Activated CD8-positive, alpha-beta T cell treated with anti-CD3 and anti-CD28 coated beads, Interleukin-2, amount 10 ng/mL, durations not matched to agents 7 days and 5 days (primary cell): Measurements from ENCODE around the gene RGPD6. TPM values are rescaled to one million over a fixed set of nuclear protein-coding genes. Genes with fewer than 3 reads are reported as not detected.
"Not testable (repeated sequence)": the region's sequence is repeated elsewhere in the genome, so short reads cannot be mapped to it uniquely, and the experiment has no call there.

Experiments used
- ATAC-seq: fragments of 150-1000 bp; cut with Tn5 transposase; one replicate; pipeline ENCODE4 v1.10.0; 2021; ENCODE audit warnings: moderate library complexity
- CTCF ChIA-PET: fragments of 350-600 bp; sonication (Branson Sonifier 250); formaldehyde crosslinking; loops from one replicate; lab custom pipeline; 2021; ENCODE audit warnings: antibody characterized with exemption; lab: Charles Lee
- POLR2A ChIA-PET: fragments of 350-600 bp; sonication (Branson Sonifier 250); formaldehyde crosslinking; loops from one replicate; lab custom pipeline; 2021; ENCODE audit warnings: antibody characterized with exemption; lab: Charles Lee
- DNase-seq: peaks from one replicate; pipeline ENCODE4 v3.0.0-alpha.2; 2020
- H3K27ac Mint-ChIP-seq: one replicate; pipeline ENCODE4 v1.8.0; 2021; ENCODE audit warnings: mild to moderate bottlenecking, mixed read lengths
- H3K27me3 Mint-ChIP-seq: one replicate; pipeline ENCODE4 v1.8.0; 2021; ENCODE audit warnings: low read depth, mixed read lengths
- H3K36me3 Mint-ChIP-seq: one replicate; pipeline ENCODE4 v1.8.0; 2021; ENCODE audit warnings: low read depth, mixed read lengths
- H3K4me1 Mint-ChIP-seq: one replicate; pipeline ENCODE4 v1.8.0; 2021; ENCODE audit warnings: low read depth, mixed read lengths
- H3K4me3 Mint-ChIP-seq: one replicate; pipeline ENCODE4 v1.8.0; 2021; ENCODE audit warnings: mild to moderate bottlenecking, mixed read lengths
- H3K9me3 Mint-ChIP-seq: one replicate; pipeline ENCODE4 v1.8.0; 2022; ENCODE audit warnings: mixed read lengths; ENCODE audit not compliant: insufficient read depth
- total RNA-seq, 2 experiments: library from RNA; stranded (reverse); gene quantifications; one replicate each; pipeline ENCODE4 v1.2.3, GENCODE V29; 2021

RGPD6 gene
- total RNA-seq: 1 to 10 TPM; 7.0 to 9.4 TPM

DNA sequence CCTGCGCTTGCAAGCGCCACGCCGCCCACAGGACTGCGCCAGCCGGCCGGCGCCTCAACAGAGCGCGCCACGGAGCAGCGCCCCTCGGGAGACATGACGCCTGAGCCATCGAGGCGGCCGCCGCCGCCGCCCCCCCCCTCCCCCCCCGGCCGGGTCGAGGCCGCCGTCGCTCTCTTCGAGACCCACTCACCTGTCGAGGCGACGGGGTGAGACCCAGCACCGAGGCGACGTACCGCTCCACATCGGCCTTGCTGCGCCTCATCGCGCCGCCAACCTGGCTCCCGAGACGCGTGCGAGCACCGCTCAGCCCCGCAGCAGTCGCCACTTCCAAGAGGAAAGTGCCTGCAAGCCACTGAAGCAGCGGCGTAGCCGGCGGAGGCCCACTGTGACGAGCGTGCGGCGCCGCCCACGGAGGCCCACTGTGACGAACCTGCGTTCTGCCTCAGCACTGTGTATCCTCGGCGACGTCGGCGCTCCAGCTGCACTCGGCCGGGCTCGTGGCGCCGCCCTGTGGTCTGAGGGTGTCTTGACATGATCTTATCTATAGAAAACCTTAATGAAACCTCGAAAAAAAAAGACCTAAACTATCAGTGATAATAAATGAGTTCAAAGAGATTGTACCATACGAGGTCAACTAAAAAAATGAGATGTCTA lies at the start of gene RGPD6:
TSS of gene RGPD6 (minus strand) at position 460 of the 654 bp plus-strand sequence. CDS start at position 262, 198 bp downstream.
- H3K4me1 Mint-ChIP-seq, H3K9me3 Mint-ChIP-seq, POLR2A ChIA-PET, H3K36me3 Mint-ChIP-seq, H3K27ac Mint-ChIP-seq, CTCF ChIA-PET, H3K27me3 Mint-ChIP-seq, H3K4me3 Mint-ChIP-seq, DNase-seq: not testable (repeated sequence)
- ATAC-seq: peak; percentile 100

DNA sequence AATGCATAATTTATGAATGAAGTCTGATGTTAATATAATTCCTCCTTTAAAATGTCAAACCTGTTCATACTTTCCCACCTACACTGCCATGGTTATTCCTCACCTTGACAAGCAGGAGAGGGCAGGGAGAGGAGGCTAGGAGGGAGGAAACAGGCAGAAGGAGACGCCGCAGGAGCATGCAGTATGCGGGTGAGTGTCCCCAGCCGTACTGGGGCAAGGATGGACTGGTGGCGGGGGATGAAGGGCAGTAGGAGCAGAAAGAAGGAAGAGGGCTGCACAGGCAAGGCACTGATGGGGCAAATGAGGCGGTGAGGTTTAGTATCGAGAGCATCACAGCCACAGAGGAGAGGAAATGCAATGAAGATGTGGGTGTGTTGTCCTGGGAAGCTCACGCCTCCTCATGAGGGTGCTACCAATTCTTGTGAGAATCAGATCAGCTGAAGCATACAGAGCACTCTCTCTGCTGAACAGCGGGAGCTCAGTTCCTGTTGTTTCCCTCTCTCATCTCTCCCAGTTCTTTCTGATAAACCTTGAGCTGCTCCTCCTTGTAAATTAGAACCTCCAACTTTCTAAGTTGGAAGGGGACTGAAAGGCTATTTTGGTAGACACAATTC lies 42.4 kb upstream of the RGPD6 start:
- H3K36me3 Mint-ChIP-seq, POLR2A ChIA-PET, DNase-seq, H3K27ac Mint-ChIP-seq, H3K27me3 Mint-ChIP-seq, H3K4me1 Mint-ChIP-seq, H3K4me3 Mint-ChIP-seq, H3K9me3 Mint-ChIP-seq, CTCF ChIA-PET: not testable (repeated sequence)
- peak; percentile 30 for ATAC-seq

DNA sequence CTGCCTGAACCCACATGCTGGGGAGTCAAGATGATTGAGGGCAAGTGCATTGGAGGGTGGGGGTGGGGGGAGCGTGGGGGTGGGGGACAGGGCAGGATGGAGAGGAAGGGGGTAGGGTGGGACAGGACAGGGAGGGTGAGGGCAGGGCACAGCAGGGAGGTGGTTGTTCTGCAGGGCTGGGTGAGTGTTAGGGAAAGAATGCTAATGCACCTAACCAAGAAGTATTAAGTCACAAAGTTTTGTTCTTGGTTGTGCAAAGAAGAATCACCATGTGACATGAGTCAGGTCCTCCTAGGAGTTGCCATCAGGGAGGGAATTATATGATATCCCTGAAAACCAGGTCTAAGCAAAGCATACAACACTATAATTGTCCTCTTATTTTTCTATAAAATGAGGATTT lies 36.9 kb upstream of the RGPD6 start:
- POLR2A ChIA-PET, DNase-seq, H3K4me3 Mint-ChIP-seq, H3K4me1 Mint-ChIP-seq, H3K27ac Mint-ChIP-seq, CTCF ChIA-PET, H3K36me3 Mint-ChIP-seq, H3K27me3 Mint-ChIP-seq, H3K9me3 Mint-ChIP-seq, ATAC-seq: not testable (repeated sequence)

DNA sequence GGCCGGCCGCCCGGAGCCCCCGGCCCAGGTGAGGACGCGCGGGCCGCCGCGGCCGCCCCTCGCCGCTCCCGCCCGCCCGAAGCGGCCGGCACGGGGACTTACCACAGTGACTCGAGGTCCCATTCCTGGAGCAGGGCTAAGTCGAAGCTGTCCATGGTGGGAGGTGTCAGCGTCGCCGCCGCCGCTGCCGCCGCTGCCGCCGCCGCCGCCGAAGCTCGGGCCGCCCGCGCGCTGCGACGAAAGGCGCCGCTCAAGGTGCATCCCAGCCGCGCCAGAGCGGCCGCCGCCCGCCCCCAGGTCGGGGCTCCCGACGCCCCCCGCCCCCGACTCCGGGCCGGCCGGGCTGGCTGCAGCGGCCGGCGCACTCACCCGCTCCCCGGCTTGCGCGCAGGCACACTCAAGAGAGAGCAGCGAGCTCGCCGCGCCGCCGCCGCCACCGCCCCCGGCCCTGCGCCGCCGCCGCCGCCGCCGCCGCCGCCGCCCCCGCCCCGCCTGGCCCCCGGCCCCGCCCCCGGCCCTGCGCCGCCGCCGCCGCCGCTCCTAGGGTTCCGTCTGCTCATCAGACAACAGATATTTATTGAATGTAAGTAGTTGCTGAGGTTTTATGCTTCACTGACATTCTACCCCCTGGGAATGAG lies 33.7 kb upstream of the RGPD6 start:
- CTCF ChIA-PET, H3K27ac Mint-ChIP-seq, H3K27me3 Mint-ChIP-seq, H3K4me1 Mint-ChIP-seq, DNase-seq, H3K4me3 Mint-ChIP-seq, H3K36me3 Mint-ChIP-seq, H3K9me3 Mint-ChIP-seq, POLR2A ChIA-PET: not testable (repeated sequence)
- ATAC-seq: peak; percentile 72

DNA sequence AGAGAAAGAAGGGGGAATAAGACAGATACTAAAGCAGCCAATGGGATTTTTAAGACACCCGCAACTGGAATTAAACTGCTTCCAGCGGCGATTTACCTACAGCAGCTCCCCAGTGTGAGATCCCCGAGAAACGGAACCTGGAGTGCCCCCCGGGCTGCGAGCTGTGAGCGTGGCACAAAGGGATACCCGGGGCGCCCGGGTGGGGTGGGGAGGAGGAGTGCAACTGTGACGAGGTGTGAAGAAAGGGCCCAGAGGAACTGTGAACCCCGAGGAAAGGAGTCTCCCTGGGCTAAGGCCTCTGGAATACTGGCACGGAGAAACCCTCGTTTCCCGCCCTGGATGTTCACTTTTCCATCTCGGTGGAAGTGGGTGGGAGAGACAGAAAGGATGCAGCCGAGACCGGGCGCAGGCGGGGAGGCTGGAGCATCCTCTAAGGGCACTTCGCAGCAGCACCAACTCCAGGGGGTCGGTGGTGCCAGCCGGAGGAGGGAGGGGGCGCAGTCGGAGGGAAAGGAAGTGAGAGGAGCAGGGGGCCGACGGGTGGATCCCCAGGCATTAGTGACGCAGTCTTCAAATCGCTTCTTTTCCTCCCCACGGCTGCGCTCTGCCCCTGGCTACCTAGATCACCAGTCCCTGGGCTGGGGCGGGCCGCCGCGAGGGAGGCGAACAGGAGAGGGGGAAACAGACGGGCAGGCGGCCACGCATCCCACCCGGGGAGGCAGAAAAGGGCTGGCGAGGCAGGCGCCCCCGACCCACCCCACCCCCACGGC lies 33.0 kb upstream of the RGPD6 start:
- CTCF ChIA-PET, H3K27ac Mint-ChIP-seq, POLR2A ChIA-PET, H3K9me3 Mint-ChIP-seq, H3K36me3 Mint-ChIP-seq, DNase-seq, H3K4me1 Mint-ChIP-seq, H3K4me3 Mint-ChIP-seq, H3K27me3 Mint-ChIP-seq: not testable (repeated sequence)
- ATAC-seq: peak; percentile 50

DNA sequence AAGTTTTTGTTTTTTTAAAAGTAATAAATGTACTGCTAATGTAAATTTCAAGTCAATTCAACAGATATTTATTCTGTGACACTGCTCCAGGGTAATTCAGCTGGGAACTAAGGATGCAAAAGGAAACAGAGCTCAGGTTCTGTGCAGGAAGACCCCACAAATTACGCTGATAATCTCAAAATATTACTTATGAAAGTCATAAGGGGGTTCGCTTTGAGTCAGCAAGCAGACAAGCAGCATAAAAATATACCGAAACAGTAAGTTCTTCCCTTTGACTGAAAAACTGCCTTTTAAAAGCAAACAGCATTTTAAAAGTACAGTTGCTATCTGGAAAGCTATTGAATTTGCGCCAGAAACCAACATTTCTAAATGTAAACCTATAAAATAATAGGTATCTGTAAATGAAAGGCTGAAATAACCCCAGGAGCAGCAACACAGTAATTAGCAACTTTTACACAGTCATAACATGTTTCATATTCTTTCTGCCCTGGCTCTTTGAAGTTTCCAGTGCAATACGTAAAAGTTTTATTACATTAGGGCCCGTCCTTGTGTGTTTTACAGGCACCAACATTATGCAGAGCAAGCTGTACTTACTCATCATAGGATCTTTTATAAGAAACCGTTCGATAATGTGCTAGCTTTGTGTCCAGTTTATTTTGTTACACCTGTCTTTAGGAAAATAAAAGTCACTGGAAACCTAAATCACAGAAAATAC lies 31.9 kb upstream of the RGPD6 start:
- H3K36me3 Mint-ChIP-seq, DNase-seq, H3K27ac Mint-ChIP-seq, H3K9me3 Mint-ChIP-seq, H3K4me3 Mint-ChIP-seq, ATAC-seq, CTCF ChIA-PET, H3K4me1 Mint-ChIP-seq, H3K27me3 Mint-ChIP-seq, POLR2A ChIA-PET: not testable (repeated sequence)

DNA sequence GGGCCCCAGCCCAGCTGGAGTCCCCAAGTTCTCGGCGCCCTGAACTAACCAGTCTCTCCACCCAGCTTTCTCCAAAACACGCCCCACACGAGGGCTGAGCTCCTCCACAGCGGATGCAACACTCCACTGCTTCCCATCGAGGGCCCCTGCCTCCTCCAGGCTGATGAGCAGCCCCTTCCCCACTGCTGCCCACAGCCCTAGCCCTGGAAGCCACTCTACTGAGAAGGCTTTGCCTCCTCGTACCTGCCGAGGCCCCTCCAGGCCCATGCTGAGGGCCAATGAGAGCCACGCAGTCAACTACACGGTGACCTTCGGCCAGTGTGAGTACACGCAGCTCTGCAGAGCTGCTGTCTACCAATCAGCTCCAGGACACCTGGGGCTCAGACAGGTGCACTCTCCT lies 28.0 kb upstream of the RGPD6 start:
- H3K9me3 Mint-ChIP-seq, H3K36me3 Mint-ChIP-seq, CTCF ChIA-PET, H3K4me1 Mint-ChIP-seq, H3K27me3 Mint-ChIP-seq, DNase-seq, H3K27ac Mint-ChIP-seq, POLR2A ChIA-PET, ATAC-seq, H3K4me3 Mint-ChIP-seq: not testable (repeated sequence)

DNA sequence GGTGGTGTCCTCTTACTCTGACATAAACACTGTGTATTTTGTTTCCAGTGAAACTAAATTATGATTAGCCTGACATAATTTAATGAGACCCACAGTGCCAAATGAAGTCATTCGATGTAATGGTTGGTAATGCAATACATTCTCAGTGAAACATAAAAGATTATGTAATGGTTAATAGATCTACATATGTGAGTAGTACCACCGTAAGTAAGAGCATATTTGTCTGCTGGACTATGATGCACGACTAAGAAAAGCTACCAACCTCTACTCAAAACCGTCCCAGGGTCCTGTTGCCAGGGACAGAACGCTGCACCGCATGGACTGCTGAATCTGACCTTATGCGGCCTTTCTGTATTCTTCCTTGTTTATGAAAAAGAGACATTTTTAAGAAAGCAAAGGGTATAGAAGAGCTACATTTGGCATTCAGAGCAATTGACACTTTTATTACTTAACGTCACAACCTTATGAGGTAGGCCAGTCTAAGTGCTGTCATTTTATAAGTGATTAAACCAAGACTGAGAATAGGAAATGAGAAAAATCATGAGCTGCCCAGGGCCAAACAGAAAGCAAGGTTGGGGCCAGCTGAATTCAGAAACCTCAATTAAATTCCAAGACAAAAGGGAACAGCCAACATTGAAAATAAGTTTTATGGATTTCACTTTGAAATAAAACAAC lies 27.0 kb upstream of the RGPD6 start:
- CTCF ChIA-PET, H3K27me3 Mint-ChIP-seq, POLR2A ChIA-PET, DNase-seq, H3K4me3 Mint-ChIP-seq, ATAC-seq, H3K36me3 Mint-ChIP-seq, H3K9me3 Mint-ChIP-seq, H3K4me1 Mint-ChIP-seq, H3K27ac Mint-ChIP-seq: not testable (repeated sequence)

DNA sequence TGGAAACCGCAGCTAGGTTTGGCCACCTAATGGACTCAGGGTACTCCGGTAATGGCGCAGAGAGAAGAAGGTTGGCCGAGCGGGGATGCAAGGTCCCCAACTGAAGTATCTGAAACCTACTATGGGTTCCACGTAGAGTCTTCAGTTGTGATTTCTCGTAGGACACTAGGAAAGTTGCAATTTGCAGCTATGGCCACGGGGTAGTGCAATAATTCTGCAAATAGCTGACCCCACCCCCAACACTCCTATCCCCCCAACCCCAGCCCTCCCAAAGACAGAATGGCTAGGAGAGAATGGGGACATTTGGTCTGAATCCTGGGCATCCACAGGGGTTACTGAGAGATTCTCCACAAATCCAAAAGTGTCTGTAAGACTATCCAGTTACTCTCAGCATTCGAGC lies 25.1 kb upstream of the RGPD6 start:
- H3K27ac Mint-ChIP-seq, H3K27me3 Mint-ChIP-seq, ATAC-seq, POLR2A ChIA-PET, H3K36me3 Mint-ChIP-seq, H3K9me3 Mint-ChIP-seq, H3K4me1 Mint-ChIP-seq, DNase-seq, CTCF ChIA-PET, H3K4me3 Mint-ChIP-seq: not testable (repeated sequence)

DNA sequence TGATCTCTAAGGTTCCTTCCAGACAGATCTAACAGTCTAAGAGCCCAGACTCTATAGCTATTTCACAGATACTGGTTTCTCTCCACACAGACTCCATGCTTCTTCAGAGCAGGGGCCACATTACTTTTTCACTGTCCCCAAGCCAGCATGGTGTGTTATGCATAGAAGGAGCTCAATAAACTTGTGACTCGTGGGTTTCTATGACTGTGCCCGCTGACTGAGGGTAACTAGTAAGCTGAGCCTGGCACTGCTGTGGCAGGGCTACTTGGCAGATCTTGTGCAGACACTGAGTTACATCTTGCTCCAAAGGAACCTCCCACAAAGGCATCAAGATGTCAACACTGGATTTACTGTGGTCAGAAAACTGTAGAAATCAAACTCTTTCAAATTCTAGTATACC lies 15.0 kb upstream of the RGPD6 start:
- H3K9me3 Mint-ChIP-seq, DNase-seq, POLR2A ChIA-PET, H3K4me1 Mint-ChIP-seq, ATAC-seq, H3K27ac Mint-ChIP-seq, H3K36me3 Mint-ChIP-seq, CTCF ChIA-PET, H3K4me3 Mint-ChIP-seq, H3K27me3 Mint-ChIP-seq: not testable (repeated sequence)

DNA sequence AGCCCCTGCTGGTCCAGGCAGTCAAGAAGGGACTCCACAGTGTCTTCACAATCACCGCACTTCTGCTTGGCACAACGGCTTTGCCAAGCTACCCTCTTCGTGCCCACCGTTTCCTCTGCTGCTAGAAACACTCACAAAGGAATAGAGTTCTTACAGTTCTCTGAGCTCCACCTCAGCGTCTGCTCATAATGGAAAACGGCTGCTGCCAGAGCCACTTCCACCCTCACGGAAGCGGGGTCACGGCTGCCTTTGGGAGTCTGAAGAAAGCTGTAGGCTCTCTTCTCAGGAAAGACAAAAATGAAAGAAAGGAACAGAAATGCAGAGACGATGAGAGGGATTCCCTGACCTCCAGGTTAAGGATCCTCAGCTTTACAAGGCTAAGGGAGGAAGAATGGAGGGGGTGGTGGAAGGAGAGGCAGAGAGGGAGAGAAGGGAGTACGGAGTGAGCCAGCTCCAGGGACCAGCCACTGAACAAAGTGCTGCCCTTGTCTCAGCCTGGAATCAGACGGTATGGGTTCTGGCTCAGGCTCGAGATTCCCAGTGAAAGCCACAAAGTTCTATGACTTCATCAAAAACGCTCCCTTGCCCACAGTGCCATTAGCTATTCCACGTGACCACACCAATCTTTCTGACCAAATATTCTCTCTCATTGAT lies 12.8 kb upstream of the RGPD6 start:
- POLR2A ChIA-PET, ATAC-seq, H3K36me3 Mint-ChIP-seq, DNase-seq, H3K4me1 Mint-ChIP-seq, H3K4me3 Mint-ChIP-seq, H3K27me3 Mint-ChIP-seq, H3K27ac Mint-ChIP-seq, H3K9me3 Mint-ChIP-seq, CTCF ChIA-PET: not testable (repeated sequence)
